NCI-H524 (cell line): ENCODE measurements around the gene PGM2L1.
"Not testable (repeated sequence)": the region's sequence is repeated elsewhere in the genome, so short reads cannot be mapped to it uniquely, and the experiment has no call there.

Experiments used
- DNase-seq, 2 experiments: peaks; one replicate each; lab custom pipeline; 2025; lab: John Stamatoyannopoulos, UW

Gene PGM2L1

DNA sequence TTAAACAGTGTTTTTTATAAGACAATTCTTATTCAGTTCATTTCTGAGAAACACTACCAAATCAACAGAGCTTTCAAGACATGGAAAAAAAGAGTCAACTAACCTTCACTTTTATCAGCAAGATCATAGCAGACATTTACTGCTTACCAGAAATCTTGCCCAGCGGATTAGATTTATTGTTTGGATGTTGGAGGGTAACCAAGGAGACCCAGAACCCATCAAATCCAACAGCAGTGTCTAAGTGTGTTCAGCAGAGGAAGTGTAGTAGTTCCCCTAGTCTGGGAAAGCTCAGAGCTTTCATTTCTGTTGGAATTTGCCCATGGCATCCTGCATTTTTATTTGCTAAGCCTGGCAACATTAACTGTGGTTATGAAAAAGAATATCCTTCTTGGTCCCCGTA is 2.4 kb upstream of the PGM2L1 start:
- DNase-seq = no peak

DNA sequence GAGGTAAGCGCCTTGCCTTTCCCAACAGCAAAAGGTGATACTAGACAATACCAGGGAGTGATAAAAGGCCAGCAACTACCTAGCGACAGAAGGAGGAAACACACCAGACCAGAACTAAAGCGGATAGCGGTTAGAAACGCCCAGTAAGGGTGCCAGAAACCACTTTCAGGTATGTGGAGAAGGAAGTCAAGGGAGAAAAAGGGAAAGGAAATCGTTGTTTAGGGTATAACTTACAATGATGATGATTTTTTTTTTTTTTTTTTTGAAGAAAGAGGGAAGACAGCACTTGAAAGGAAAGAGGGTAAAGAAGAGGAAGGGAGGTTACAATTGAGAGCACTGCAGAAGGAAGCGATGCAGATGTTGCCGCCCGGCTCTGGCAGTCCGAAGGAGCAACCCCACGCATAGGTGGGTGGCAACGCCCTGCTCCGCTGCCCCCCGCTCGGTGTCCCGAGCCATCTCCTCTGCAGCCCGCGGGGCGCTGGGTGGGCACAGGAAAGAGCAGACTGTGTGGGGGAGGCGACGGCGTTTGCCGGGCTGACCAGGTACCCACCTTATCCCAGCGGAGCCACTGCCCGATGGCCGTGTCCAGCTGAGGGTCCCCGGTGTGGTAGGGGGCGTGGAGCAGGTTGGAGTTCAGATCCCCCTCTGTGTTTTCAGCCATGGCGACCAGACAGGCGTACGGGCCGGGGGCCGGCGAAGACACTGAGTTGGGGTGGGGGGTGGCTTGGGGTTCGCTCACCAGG is 561 bp downstream of the PGM2L1 start:
- DNase-seq = peak; percentile 5 to 48

DNA sequence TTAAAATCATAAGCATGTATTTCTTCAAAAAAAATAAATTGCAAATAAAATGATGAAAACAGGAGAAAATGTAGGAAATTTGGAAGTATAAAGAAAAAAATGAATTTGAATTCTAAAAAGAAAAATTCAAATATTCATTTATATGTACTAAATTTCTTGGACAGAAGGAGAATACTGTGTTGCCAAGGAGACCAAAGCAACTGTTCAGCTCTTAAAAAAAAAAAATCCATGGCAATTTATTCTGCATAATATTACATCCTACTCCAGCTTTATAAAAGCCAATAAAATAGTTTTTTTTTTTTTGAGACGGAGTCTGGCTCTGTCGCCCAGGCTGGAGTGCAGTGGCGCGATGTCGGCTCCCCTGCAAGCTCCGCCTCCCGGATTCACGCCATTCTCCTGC is 6.0 kb downstream of the PGM2L1 start:
- DNase-seq = no peak

DNA sequence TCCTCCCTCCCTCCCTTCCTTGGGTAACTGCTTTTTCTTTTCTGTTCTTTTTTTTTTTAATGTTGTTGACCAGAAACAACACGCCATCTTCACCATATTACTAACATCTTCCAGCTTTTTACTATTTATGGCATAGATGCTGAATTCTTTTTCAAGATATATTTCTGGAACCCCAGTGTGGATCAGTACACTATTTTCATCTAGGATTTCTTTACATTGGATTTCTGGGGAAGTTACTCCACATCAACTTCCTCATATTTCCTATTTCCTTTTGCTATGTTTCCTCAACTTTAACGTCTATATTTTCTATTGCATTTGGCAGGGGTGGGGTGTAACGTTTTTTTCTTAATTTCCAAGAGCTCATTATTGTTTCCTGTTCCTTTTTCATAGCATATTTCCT is 7.0 kb downstream of the PGM2L1 start:
- no peak for DNase-seq

DNA sequence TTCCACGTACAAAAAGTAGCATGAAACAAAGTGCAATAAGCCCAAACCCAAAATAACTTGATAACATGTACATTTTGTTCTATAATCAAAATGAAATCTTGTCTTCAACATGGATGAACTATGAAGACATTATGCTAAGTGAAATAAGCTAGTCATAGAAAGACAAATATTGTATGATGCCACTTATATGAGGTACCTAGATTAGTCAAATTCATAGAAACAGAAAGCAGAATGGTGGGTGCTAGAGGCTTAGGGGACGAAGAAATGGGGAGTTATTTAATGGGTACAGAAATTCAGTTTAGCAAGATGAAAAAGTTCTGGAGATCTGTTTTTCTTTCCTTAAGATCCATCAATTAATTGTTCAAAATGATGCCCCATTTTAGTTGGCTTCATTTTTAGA is 7.5 kb downstream of the PGM2L1 start:
- no peak for DNase-seq

DNA sequence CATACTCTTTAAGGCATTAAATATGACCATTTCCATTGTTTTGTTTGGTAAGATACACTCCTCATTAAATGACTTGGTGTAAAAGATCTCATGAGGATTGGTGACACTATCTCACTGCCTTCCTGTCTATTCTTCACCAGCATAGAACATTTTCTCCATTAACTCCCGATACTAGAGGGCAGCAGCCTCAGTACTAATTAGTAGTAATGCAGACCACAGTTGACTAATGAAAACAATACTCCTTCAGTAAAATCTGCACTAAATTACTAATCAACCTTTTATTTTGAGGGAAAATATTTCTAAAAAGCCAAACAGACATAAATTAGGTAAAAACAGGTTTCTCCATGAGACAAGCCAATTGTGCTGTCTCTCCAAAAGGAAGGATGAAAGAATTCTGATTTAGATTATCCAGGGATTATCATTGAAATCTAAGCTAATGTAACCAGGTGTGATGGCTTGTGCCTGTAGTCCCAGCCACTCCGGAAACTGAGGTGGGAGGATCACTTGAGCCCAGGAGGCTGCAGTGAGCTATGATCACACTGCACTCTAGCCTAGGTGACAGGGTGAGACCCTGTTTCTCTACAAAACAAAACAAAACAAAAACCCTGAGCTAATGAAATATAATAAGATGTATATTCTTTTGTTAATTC is 9.4 kb downstream of the PGM2L1 start:
- DNase-seq = peak in 1 of 2 experiments; percentile 66

DNA sequence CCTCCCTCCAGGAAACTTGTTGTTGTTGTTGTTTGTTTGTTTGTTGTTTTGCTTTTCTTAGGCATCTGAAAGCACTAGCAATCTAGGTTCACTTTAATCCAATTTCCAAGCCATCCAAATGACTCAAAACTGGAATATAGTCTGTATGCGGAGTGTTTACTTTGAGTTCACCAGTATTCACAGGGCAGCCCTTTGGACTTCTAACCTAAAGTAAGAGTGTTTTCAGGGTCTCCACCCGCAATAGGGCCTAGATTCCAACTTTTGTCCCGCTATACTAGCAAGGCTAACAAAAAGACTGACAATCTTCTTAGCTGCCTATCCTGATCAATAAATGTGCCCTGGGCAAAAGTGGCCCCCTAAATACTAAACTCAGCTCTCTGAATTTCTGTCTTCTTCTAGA is 13.6 kb downstream of the PGM2L1 start:
- DNase-seq = no peak

DNA sequence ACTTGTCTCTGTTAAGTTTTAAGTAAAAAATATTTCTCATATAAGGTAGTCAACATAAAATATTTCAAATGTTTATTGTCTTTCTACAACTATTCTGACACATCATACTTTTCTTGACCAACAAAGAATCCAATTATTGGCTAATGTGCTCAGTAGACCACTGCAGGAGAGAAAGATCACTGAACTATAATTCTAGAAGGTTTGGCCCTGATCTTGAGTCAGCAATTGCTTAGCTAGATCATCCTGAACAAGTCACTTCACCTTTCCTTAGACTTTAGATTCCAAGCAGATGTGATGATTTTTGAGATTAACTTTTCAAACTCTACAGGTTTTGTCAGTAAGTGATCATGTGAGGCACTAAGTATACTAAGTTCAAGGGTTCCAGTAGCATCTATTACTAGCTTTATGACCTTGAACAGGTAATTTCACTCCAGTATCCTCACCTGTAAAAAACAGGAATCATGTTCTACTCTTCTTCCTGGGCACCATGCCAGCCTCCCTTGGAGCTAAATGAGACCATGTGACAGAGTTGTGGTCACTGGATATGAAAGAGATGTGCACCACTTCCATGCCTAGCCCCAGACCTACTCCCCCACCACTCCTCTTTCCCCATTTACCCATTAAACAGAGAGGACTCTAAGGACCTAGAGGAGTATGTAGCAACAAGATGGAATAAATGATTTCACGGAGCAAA is 17.3 kb downstream of the PGM2L1 start:
- DNase-seq = no peak

DNA sequence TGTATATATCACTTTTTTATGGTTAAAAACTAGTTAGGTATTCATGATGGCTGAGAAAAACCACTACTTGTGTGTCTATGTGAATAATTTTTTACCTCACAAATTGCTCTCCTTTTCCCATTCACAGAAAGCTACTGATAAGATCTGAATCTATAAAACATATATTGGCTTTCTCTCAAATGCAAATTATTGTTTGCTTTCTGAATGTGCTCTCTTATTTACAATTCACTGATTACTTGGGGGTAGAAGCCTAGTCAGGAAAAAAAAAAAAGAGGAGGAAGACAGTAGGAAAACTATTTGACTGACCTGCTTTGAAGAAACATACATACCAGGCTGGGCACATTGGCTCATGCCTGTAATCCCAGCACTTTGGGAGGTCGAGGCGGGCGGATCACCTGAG is 20.5 kb downstream of the PGM2L1 start:
- no peak for DNase-seq

DNA sequence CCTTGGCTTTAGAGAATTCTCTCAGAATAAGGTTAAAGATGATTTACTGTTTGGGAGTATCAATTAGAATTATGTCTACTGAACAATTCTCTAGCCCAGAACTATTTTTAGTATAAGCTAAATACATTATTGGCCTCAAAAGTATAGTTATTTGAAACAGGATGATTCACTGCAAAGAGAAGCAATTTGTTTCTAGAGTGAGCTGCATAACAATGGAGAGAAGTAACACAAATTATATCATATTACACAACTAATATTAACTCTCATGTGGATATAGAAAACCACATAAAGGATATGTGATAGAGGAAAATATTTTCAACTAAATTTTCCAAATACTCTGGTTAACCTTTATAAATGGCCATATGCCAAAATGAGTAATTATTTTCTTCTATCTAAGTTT is 24.9 kb downstream of the PGM2L1 start:
- DNase-seq = no peak

DNA sequence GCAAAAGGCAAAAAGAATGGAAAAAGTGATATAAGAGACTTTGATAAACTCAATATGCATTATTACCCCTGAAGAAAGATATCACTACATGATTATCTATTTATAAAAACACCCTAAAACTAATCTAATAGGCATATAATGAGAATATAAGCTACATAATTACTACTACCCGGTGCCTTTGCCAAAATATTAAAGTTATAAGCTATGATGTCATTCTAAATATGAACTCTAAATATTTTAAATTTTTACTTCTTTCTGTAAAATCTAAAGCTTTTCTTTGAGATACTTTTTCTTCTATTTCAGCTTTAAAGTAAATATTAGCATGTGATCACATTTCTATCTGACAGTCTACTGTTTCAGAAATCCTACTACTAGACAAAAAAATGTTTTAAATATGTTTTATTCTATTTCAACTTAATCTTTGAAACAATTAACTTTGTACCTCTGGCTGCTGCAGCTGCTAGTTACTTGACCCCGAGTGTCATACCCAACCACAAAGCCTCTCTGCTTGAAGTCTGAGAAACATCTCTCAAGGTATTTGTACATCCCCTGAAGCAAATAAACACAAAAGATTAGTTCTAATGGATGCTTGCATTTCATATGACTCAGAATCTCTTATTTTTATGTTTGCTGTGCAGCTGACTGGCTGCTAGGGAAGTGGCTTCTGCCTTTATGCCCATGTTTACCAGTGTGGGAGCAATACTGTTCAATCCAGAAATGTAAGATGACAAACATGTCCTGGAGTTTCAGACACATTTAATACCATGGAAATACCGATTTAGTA is 26.8 kb downstream of the PGM2L1 start:
- no peak for DNase-seq

DNA sequence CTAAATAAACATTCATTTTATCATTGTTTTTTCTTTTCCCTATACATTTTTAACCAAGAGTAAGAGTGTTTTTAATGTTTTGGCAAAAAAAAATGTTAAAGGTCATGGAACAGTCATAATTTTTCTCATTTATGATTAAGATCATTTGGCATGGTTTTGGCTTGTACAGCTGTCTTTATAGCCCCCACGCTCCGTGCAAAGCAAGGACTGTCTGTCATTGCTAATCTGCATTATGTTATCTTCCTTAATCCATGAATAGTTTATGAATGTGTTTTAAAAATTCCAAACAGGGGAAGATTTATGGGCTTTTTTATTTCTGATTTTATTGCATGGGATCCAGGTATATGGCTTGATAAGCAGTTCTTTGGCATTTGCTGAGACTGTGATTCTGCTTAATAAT is 28.1 kb downstream of the PGM2L1 start:
- DNase-seq = no peak

DNA sequence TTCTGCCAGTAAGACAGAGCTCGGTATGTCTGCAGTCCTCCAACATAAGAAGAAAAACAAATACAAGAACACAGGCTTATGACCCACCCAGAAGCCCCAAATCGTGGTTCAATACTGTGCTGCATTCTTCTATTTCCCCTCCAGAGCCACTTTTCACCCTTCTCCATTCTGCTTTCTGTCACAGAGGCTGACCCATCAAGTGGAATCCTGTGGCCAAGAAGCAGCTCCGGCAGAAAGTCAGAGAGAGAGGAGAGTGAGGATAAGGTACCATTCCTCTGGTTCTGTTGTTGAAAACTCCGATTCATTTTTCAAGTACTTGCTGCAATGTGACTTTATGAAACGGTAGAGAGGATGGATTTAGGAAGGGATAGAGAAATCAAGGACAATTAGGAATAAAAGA is 30.4 kb downstream of the PGM2L1 start:
- DNase-seq = no peak

DNA sequence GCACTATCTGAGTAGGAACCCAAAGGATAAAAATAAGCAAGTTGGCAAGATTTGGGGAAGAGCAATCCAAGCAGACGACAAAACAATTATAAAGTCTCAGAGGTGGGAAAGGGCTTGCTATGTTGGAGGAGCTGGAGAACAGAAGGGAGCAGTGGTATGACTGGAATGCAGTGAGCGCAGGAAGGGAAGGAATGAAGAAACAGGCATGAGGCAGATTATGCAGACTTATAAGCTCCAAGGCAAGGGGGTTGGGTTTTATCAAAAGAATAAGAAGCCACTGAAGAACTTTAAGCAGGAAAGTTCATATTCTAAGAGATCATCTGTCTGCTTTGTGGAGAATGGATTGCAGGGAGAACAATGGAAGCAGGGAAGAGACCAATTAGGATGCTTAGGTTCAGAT is 31.7 kb downstream of the PGM2L1 start:
- no peak for DNase-seq

DNA sequence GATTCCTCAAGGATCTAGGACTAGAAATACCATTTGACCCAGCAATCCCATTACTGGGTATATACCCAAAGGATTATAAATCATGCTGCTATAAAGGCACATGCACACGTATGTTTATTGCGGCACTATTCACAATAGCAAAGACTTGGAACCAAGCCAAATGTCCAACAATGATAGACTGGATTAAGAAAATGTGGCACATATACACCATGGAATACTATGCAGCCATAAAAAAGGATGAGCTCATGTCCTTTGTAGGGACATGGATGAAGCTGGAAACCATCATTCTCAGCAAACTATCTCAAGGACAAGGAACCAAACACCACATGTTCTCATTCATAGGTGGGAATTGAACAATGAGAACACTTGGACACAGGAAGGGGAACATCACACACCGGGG is 32.4 kb downstream of the PGM2L1 start:
- not testable (repeated sequence) for DNase-seq

DNA sequence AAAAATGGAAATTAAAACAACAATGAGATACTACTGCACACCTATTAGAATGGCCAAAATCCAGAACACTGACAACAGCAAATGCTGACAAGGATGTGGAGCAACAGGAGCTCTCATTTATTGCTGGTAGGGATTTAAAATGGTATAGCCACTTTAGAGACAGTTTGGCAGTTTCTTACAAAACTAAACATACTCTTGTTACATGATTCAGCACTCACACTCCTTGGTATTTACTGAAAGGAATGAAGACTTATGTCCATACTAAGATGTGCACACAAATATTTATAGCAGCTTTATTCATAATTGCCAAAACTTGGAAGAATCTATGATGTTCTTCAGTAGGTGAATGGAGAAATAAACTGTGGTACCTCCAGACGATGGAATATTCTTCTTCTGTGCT is 40.8 kb downstream of the PGM2L1 start:
- no peak for DNase-seq

DNA sequence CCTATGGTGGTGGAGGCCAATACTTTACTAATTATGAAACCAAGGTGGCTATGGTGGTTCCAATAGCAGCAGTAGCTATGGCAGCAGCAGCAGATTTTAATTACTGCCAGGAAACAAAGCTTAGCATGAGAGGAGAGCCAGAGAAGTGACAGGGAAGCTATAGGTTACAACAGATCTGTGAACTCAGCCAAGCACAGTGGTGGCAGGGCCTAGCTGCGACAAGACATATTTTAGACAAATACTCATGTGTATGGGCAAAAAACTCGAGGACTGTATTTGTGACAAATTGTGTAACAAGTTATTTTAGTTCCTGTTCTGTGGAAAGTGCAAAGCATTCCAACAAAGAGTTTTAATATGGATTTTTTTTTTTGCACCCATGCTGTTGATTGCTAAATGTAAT is 42.6 kb downstream of the PGM2L1 start:
- no peak for DNase-seq

DNA sequence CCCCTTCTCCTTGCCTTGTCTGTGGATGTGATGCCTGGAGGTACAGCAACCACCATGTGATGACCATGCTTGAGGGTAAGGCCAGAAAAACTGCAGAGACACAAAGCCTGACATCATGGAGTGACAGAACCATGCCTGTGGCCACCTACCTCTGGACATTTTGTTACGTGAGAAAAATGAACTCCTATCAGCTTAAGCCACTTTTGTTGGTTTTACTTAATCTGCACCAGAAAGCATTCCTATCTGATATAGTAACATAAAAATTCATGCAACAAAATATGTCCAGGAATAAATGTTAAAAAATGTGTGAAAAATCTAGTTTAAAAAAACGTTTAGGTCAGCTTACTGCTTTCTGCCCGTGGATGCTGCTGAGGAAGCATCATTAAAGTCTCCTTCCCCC is 44.2 kb downstream of the PGM2L1 start:
- DNase-seq = no peak

DNA sequence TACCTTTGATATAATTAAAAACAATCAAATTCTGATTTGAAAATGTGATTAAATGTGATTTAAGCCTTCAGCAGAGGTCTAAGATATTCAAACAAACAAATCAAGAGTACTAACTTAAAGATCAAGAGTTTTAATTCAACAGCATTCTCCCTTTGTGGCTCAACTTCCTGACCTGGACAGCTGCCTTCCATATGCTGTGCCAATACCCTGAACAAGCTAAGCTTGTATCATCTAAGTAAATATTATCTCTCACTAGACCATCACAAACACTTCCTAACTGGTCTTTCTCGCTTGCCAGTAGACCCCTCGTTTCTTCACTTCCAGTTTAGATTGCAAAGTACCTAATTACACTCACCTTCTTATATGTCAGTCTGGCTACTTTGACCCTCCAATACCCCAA is 50.9 kb downstream of the PGM2L1 start:
- DNase-seq = no peak

DNA sequence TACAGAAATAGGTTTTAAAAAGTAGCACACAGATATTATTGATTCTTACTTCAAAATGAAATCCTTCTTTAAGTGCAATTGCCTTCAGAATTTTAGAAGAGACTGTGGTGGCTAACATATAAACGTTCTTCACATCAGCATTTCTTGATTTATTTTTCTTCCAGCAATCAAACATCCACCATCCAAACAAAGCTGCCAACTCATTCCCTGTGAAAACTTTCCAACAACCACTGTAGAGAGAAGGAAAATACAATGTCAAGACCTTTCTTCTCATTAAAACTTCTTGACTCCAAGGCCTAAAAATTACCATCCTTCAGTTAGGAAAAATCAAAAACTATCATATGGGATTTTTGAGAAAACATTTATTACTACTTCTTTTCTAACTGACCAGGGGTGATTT is 52.8 kb downstream of the PGM2L1 start:
- no peak for DNase-seq

DNA sequence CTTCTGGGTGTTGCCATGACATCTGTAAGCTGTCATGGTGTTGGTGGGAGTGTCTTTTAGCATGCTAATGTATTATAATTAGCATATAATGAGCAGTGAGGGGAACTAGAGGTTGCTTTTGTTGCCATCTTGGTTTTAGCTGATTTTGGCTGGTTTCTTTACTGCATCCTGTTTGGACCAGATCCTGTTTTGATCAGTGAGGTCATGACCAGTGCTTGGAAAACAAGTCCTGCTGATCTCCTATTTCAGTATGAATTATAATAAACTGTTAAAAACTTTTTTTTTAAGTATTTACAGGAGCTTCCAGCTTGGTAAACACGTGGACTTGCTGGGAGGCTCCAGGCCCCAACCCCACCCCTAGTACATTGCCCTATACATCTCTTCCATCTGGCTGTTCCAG is 56.3 kb downstream of the PGM2L1 start:
- no peak for DNase-seq

DNA sequence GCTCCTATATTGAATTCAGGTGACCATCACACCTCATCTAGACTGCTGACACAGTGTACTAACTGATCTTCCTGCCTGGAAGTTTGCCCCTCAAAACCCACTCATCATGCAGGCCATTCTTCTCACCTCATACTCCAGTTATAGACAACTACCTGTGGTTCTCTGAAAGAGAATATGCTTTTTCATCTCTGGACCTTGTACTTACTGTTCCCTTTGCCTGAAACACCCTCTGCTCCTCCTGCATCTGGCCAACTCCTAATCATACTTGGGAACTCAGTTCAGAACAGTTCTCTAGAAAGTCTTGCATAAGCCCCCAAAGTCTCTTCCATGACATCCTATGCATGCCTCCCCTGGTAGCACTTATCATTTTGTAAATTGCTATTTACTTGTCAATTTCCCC is 58.6 kb downstream of the PGM2L1 start:
- no peak for DNase-seq

DNA sequence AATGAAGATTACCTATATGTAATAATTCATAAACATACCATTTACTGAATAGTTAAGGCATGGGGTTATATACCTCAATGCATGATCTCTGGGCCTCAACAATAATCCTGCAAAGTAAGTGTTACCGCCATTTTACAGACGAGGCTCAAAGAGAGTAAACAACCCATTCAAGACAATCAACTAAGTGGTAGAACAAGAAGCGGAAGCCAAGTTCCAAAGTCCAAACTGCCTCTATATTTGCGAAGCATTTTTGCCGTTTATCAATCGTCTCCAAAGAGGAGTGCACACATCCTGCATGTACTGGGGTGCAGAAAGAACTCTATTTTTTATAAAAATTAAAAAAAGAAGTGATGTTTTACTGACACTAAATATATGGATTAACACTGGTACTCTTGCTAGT is 59.3 kb downstream of the PGM2L1 start:
- DNase-seq = no peak
